Endothelial cell of umbilical vein (primary cell): ENCODE data around the gene TMEM132A. TPM values are rescaled to one million over a fixed set of nuclear protein-coding genes. Genes with fewer than 3 reads are reported as not detected.
A peak's percentile ranks its signal among the peaks of the same experiment; 100 is the strongest.

Source experiments
- BruUV-seq: library from RNA; stranded (reverse); fragments of 400-500 nt; replicated peaks from 2 replicates; lab custom pipeline; 2021; lab: Mats Ljungman, UMichigan
- CTCF ChIA-PET: fragments of 300-600, 350-600 bp; sonication (Branson Sonifier 250); formaldehyde crosslinking; loops from one replicate; lab custom pipeline; 2021; ENCODE audit warnings: antibody characterized with exemption, inconsistent platforms; lab: Charles Lee
- POLR2A ChIA-PET: fragments of 300-600, 350-600 bp; sonication (Branson Sonifier 250); formaldehyde crosslinking; loops from one replicate; lab custom pipeline; 2021; ENCODE audit warnings: antibody characterized with exemption, inconsistent platforms; lab: Charles Lee
- DNase-seq: peaks from one replicate; pipeline ENCODE4 v3.0.0-alpha.2; 2011; ENCODE audit warnings: low read depth, low spot score
- FAIRE-seq: peaks from 2 replicates; lab custom pipeline; 2011; peaks lifted over from hg19 to GRCh38; lab: Jason Lieb, UNC
- H2AFZ ChIP-seq: 2 replicates; pipeline ENCODE4 v1.6.0; 2012; ENCODE audit warnings: low read depth, low read length, control low read depth, inconsistent platforms
- H3K27ac ChIP-seq: 2 replicates; pipeline ENCODE4 v1.5.1; 2011; ENCODE audit warnings: low read depth, mild to moderate bottlenecking, control low read depth, low read length, moderate library complexity; ENCODE audit not compliant: insufficient read depth
- H3K27me3 ChIP-seq, 2 experiments: 2 replicates each; pipeline versions ENCODE4 v1.6.0 to v1.6.1; 2011; ENCODE audit warnings: low read length in 2 of 2, mixed read lengths in 1 of 2; ENCODE audit not compliant: control insufficient read depth in 2 of 2, insufficient read depth in 2 of 2
- H3K36me3 ChIP-seq, 2 experiments: 2 replicates in 1 of 2; 3 replicates in 1 of 2; pipeline ENCODE4 v1.5.1; 2011; ENCODE audit warnings: low read length in 2 of 2, mild to moderate bottlenecking in 1 of 2, moderate library complexity in 1 of 2; ENCODE audit not compliant: control insufficient read depth in 2 of 2, insufficient read depth in 2 of 2; ENCODE audit errors: extremely low read depth in 1 of 2
- H3K4me1 ChIP-seq: 3 replicates; pipeline ENCODE4 v1.5.1; 2011; ENCODE audit warnings: mild to moderate bottlenecking, low read length; ENCODE audit not compliant: control insufficient read depth, insufficient read depth; ENCODE audit errors: extremely low read depth
- H3K4me2 ChIP-seq: 2 replicates; pipeline ENCODE4 v1.6.1; 2011; ENCODE audit warnings: low read length, control low read depth, mixed read lengths; ENCODE audit not compliant: insufficient read depth
- H3K4me3 ChIP-seq, 3 experiments: fragments of 200-600 bp in 1 of 3; sonication (generic), shearing (Covaris generic) in 1 of 3; replicated peaks in 1 of 3; 2 replicates each; pipeline ENCODE4 v1.5.1; 2011 to 2016; ENCODE audit warnings: control low read depth in 3 of 3, low read length in 3 of 3, mild to moderate bottlenecking in 2 of 3, inconsistent platforms in 1 of 3, low read depth in 1 of 3, moderate library complexity in 1 of 3; ENCODE audit not compliant: insufficient read depth in 1 of 3
- H3K79me2 ChIP-seq: 2 replicates; pipeline ENCODE4 v1.6.0; 2012; ENCODE audit warnings: low read length, inconsistent platforms; ENCODE audit not compliant: control insufficient read depth, insufficient read depth
- H3K9ac ChIP-seq: replicated peaks from 2 replicates; pipeline ENCODE3; 2011; ENCODE audit warnings: low read length, control low read depth; ENCODE audit not compliant: insufficient read depth; ENCODE audit errors: extremely low read depth
- H3K9me1 ChIP-seq: replicated peaks from 3 replicates; pipeline ENCODE4 v1.6.0; 2011; ENCODE audit warnings: mild to moderate bottlenecking, low read length; ENCODE audit not compliant: control insufficient read depth, insufficient read depth; ENCODE audit errors: extremely low read depth
- H3K9me3 ChIP-seq: replicated peaks from 2 replicates; pipeline ENCODE4 v1.5.1; 2012; ENCODE audit warnings: low read length, inconsistent platforms; ENCODE audit not compliant: control insufficient read depth, insufficient read depth
- H4K20me1 ChIP-seq: replicated peaks from 2 replicates; pipeline ENCODE3; 2011; ENCODE audit warnings: mild to moderate bottlenecking, low read length; ENCODE audit not compliant: control insufficient read depth, insufficient read depth; ENCODE audit errors: extremely low read depth
- EZH2 ChIP-seq: IDR thresholded peaks from 2 replicates; pipeline ENCODE4 v1.6.1; 2012; ENCODE audit warnings: borderline replicate concordance, low read depth, mild to moderate bottlenecking, moderate library complexity, low read length, inconsistent platforms; ENCODE audit not compliant: severe bottlenecking
- FOS ChIP-seq: IDR thresholded peaks from 2 replicates; pipeline ENCODE4 v1.6.1; 2011; ENCODE audit warnings: mild to moderate bottlenecking, low read length, moderate library complexity, borderline replicate concordance; ENCODE audit not compliant: insufficient read depth
- GATA2 ChIP-seq: IDR thresholded peaks from 2 replicates; pipeline ENCODE4 v1.7.0; 2011; ENCODE audit warnings: low read depth, mild to moderate bottlenecking, moderate library complexity, mixed read lengths, low read length; ENCODE audit not compliant: insufficient read length, insufficient read depth
- JUN ChIP-seq: IDR thresholded peaks from 2 replicates; pipeline ENCODE4 v1.6.1; 2011; ENCODE audit warnings: borderline replicate concordance, low read depth; ENCODE audit not compliant: insufficient read length, insufficient read depth
- MYC ChIP-seq: IDR thresholded peaks from one replicate; pipeline ENCODE4 v1.6.1; 2011; ENCODE audit warnings: mild to moderate bottlenecking, low read depth, low read length
- POLR2A ChIP-seq: IDR thresholded peaks from 2 replicates; pipeline ENCODE4 v1.6.1; 2012; ENCODE audit warnings: low read depth, mild to moderate bottlenecking, control low read depth, low read length
- POLR2AphosphoS5 ChIP-seq: IDR thresholded peaks from 2 replicates; pipeline ENCODE4 v1.6.1; 2012; ENCODE audit warnings: low read depth, mild to moderate bottlenecking, control low read depth, low read length, moderate library complexity; ENCODE audit not compliant: insufficient read depth
- dilution Hi-C: fragments of 300-500 bp; cut with MboI; formaldehyde crosslinking; loops from one replicate; pipeline ENCODE4 v1.15.0; 2019; ENCODE audit warnings: low sequenced_read_pairs; ENCODE audit not compliant: extremely low pct_ligation_motif_present
- intact Hi-C: fragments of 100-400 bp; cut with micrococcal nuclease; formaldehyde crosslinking; loops from one replicate; pipeline ENCODE4 v1.10.0; 2022
- polyA plus RNA-seq, 4 experiments: library from polyadenylated mRNA; depleted of rRNA in 3 of 4; stranded (reverse) in 3 of 4; unstranded in 1 of 4; fragments of >200 nt; gene quantifications; 2 replicates each; pipeline versions ENCODE4 v1.2.1 to v1.2.3, GENCODE V29; 2011 to 2012; ENCODE audit warnings: missing spikeins in 1 of 4
- total RNA-seq: library from RNA; stranded (reverse); gene quantifications from 2 replicates; pipeline ENCODE4 v1.2.3, GENCODE V29; 2021
- TF ChIP-seq, protein P1 (sequence below), 2 donors: IDR thresholded peaks; 1 replicate in 1 of 2; 2 replicates in 1 of 2; pipeline ENCODE4 v1.5.1; 2011; ENCODE audit warnings: low read length in 2 of 2, mild to moderate bottlenecking in 2 of 2, moderate library complexity in 2 of 2, control low read depth in 1 of 2, inconsistent platforms in 1 of 2, low read depth in 1 of 2; ENCODE audit not compliant: insufficient read depth in 1 of 2; ENCODE audit errors: extremely low read depth in 1 of 2
- TF ChIP-seq, protein P2 (sequence below): IDR thresholded peaks from 2 replicates; pipeline ENCODE4 v1.6.1; 2011; ENCODE audit not compliant: insufficient read depth, insufficient read length

TMEM132A gene
- total and polyA plus RNA-seq, 2 donors (not counting 3 experiments of a cell fraction or from before 2014, with no cell fraction given): 74.3 to 106 TPM

GRCh38 chr11:60924906-60925853 is 920 bp downstream of the TMEM132A start:
- Histone ChIP-seq H3K4me1 (peaks cover 10% of the 10 kb centered on the region), H3K9me1 (no peaks in the 10 kb centered on the region), H2AFZ (peak overlapping the region; percentile 33), H3K9me3 (no peaks in the 10 kb centered on the region), H3K27ac (no peak overlapping the region), H4K20me1 (no peaks in the 10 kb centered on the region), H3K4me3 (peak overlapping the region; percentile 39 to 80 (median 44)), H3K9ac (peak overlapping the region; percentile 63), H3K27me3 (no peaks in the 10 kb centered on the region), H3K79me2 (no peaks in the 10 kb centered on the region), H3K4me2 (peak overlapping the region; percentile 47), H3K36me3 (peaks cover 7 to 35% of the 10 kb centered on the region in 2 experiments)
- no TSS peak for BruUV-seq
- TF ChIP-seq POLR2AphosphoS5: no peak
- TF ChIP-seq POLR2A: no peak
- no peak for TF ChIP-seq FOS
- no peak for TF ChIP-seq MYC
- no peak for TF ChIP-seq GATA2
- TF ChIP-seq, protein P1, sequence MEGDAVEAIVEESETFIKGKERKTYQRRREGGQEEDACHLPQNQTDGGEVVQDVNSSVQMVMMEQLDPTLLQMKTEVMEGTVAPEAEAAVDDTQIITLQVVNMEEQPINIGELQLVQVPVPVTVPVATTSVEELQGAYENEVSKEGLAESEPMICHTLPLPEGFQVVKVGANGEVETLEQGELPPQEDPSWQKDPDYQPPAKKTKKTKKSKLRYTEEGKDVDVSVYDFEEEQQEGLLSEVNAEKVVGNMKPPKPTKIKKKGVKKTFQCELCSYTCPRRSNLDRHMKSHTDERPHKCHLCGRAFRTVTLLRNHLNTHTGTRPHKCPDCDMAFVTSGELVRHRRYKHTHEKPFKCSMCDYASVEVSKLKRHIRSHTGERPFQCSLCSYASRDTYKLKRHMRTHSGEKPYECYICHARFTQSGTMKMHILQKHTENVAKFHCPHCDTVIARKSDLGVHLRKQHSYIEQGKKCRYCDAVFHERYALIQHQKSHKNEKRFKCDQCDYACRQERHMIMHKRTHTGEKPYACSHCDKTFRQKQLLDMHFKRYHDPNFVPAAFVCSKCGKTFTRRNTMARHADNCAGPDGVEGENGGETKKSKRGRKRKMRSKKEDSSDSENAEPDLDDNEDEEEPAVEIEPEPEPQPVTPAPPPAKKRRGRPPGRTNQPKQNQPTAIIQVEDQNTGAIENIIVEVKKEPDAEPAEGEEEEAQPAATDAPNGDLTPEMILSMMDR (IDR thresholded peaks at IDR 0.05; ENCODE audit: extremely low read depth in 1 of 2, insufficient read depth in 1 of 2, low read depth in 1 of 2, low read length in 2 of 2): no peak
- TF ChIP-seq, protein P2, sequence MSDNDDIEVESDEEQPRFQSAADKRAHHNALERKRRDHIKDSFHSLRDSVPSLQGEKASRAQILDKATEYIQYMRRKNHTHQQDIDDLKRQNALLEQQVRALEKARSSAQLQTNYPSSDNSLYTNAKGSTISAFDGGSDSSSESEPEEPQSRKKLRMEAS: no peak
- TF ChIP-seq EZH2: no peak
- TF ChIP-seq JUN: no peak
- DNase-seq (no peak), FAIRE-seq (peak; percentile 26)
- CTCF ChIA-PET: interaction anchor here (1.0 kb wide), 1 partner anchor 83 kb away, joined by 3 read pairs; no protein-coding TSS in a partner anchor
- POLR2A ChIA-PET: interaction anchor here (0.6 kb wide), 1 partner anchor 15 kb away, joined by 3 read pairs; no protein-coding TSS in a partner anchor
- intact Hi-C loops (loop anchor here (1.0 kb wide), 1 partner anchor 10 kb away; no protein-coding TSS in a partner anchor), dilution Hi-C loops (no loop called here)
